HEK293 (cell line): ENCODE data around the gene TBC1D24.
"Not testable (repeated sequence)": the region's sequence is repeated elsewhere in the genome, so short reads cannot be mapped to it uniquely, and the experiment has no call there.

Experiments used
- FEZF1 ChIP-seq: fragments of 450-650 bp; formaldehyde crosslinking; IDR thresholded peaks from 2 replicates; pipeline ENCODE4 v1.5.1; 2016; ENCODE audit warnings: missing biosample characterization, missing genetic modification characterization
- KLF16 ChIP-seq: fragments of 450-650 bp; formaldehyde crosslinking; IDR thresholded peaks from 2 replicates; pipeline ENCODE4 v1.5.1; 2017; ENCODE audit warnings: missing biosample characterization, missing genetic modification characterization
- MYNN ChIP-seq: fragments of 450-650 bp; formaldehyde crosslinking; IDR thresholded peaks from 2 replicates; pipeline ENCODE4 v1.5.1; 2016; ENCODE audit warnings: missing biosample characterization, missing genetic modification characterization, borderline replicate concordance
- SCRT1 ChIP-seq: fragments of 450-650 bp; formaldehyde crosslinking; IDR thresholded peaks from 2 replicates; pipeline ENCODE4 v1.5.1; 2016; ENCODE audit warnings: missing biosample characterization, missing genetic modification characterization, borderline replicate concordance
- ZBTB7A ChIP-seq: fragments of 450-650 bp; formaldehyde crosslinking; IDR thresholded peaks from 2 replicates; pipeline ENCODE4 v1.5.1; 2016; ENCODE audit warnings: low read depth, missing biosample characterization, missing genetic modification characterization
- ZFP69B ChIP-seq: fragments of 450-650 bp; formaldehyde crosslinking; IDR thresholded peaks from 2 replicates; pipeline ENCODE4 v1.5.1; 2016; ENCODE audit warnings: missing biosample characterization, missing genetic modification characterization
- ZNF138 ChIP-seq: fragments of 450-650 bp; formaldehyde crosslinking; IDR thresholded peaks from 2 replicates; pipeline ENCODE4 v1.5.1; 2016; ENCODE audit warnings: missing biosample characterization, missing genetic modification characterization, borderline replicate concordance
- ZNF239 ChIP-seq: fragments of 450-650 bp; formaldehyde crosslinking; IDR thresholded peaks from 2 replicates; pipeline ENCODE4 v1.5.1; 2016; ENCODE audit warnings: missing biosample characterization, missing genetic modification characterization
- ZNF600 ChIP-seq: fragments of 450-650 bp; formaldehyde crosslinking; IDR thresholded peaks from 2 replicates; pipeline ENCODE4 v1.5.1; 2016; ENCODE audit warnings: missing biosample characterization, missing genetic modification characterization
- TF ChIP-seq, protein P1 (sequence below): fragments of 450-650 bp; formaldehyde crosslinking; IDR thresholded peaks from 2 replicates; pipeline ENCODE4 v1.5.1; 2017; ENCODE audit warnings: missing biosample characterization, missing genetic modification characterization
- TF ChIP-seq, protein P2 (sequence below): fragments of 450-650 bp; formaldehyde crosslinking; IDR thresholded peaks from 2 replicates; pipeline ENCODE4 v1.5.1; 2016; ENCODE audit warnings: missing biosample characterization, missing genetic modification characterization
- TF ChIP-seq, protein P3 (sequence below): fragments of 450-650 bp; formaldehyde crosslinking; IDR thresholded peaks from 2 replicates; pipeline ENCODE4 v1.5.1; 2016; ENCODE audit warnings: missing biosample characterization, missing genetic modification characterization

DNA sequence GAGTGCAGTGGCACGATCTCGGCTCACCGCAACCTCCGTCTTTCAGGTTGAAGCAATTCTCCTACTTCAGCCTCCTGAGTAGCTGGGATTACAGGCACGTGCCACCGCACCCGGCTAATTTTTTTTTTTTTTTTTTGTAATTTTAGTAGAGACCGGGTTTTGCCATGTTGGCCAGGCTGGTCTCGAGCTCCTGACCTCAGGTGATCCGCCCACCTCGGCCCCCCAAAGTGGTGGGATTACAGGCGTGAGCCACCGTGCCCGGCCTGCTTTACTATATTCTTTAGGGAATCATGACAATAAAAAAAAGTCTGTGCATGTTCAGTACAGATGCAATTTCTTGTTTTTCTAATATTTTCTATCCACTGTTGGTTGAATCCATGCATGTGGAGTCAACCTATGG lies 68.8 kb downstream of the TBC1D24 start:
- TF ChIP-seq, protein P1, sequence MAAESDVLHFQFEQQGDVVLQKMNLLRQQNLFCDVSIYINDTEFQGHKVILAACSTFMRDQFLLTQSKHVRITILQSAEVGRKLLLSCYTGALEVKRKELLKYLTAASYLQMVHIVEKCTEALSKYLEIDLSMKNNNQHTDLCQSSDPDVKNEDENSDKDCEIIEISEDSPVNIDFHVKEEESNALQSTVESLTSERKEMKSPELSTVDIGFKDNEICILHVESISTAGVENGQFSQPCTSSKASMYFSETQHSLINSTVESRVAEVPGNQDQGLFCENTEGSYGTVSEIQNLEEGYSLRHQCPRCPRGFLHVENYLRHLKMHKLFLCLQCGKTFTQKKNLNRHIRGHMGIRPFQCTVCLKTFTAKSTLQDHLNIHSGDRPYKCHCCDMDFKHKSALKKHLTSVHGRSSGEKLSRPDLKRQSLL (tag by site-specific recombination), result not testable (repeated sequence)
- not testable (repeated sequence) for TF ChIP-seq ZNF138 (tag by site-specific recombination); KLF16 (tag by site-specific recombination); MYNN (tag by site-specific recombination); FEZF1 (tag by site-specific recombination); ZNF239 (tag by site-specific recombination); SCRT1 (tag by site-specific recombination); ZNF600; ZBTB7A (tag by site-specific recombination); ZFP69B (tag by site-specific recombination)
- TF ChIP-seq, protein P2, sequence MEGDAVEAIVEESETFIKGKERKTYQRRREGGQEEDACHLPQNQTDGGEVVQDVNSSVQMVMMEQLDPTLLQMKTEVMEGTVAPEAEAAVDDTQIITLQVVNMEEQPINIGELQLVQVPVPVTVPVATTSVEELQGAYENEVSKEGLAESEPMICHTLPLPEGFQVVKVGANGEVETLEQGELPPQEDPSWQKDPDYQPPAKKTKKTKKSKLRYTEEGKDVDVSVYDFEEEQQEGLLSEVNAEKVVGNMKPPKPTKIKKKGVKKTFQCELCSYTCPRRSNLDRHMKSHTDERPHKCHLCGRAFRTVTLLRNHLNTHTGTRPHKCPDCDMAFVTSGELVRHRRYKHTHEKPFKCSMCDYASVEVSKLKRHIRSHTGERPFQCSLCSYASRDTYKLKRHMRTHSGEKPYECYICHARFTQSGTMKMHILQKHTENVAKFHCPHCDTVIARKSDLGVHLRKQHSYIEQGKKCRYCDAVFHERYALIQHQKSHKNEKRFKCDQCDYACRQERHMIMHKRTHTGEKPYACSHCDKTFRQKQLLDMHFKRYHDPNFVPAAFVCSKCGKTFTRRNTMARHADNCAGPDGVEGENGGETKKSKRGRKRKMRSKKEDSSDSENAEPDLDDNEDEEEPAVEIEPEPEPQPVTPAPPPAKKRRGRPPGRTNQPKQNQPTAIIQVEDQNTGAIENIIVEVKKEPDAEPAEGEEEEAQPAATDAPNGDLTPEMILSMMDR (tag by site-specific recombination), result not testable (repeated sequence)
- TF ChIP-seq, protein P3, sequence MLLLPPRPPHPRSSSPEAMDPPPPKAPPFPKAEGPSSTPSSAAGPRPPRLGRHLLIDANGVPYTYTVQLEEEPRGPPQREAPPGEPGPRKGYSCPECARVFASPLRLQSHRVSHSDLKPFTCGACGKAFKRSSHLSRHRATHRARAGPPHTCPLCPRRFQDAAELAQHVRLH, result not testable (repeated sequence)
